GM19372 (cell line): ENCODE measurements around the gene HSPA2.
"Not testable (repeated sequence)": the region's sequence is repeated elsewhere in the genome, so short reads cannot be mapped to it uniquely, and the experiment has no call there.

ENCODE experiments used
- ATAC-seq: cut with Tn5 transposase; IDR thresholded peaks from one replicate; pipeline ENCODE4 v1.9.1; 2021; ENCODE audit warnings: mild to moderate bottlenecking, low read depth, moderate library complexity; ENCODE audit not compliant: unreplicated experiment

Gene HSPA2

DNA sequence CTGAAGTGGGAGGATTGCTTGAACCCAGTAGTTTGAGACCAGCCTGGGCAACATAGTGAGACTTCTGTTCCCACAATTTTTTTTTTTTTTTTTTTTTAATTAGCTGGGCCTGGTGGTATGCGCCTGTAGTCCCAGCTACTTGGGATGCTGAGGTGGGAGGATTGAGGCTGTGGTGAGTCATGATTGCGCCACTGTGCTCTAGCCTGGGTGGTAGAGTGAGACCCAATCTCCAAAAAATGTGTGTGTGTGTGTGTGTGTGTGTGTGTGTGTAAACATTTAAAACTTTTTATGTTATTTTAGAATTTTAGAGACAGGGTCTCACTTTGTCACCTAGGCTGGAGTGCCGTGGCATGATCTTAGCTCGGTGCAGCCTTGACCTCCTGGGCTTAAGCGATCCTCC, 16.0 kb downstream of the HSPA2 start:
- no peak for ATAC-seq

- ATAC-seq, result not testable (repeated sequence)
These were observed 17.7 kb downstream of the HSPA2 start for GRCh38 chr14:64558216-64558615.

GRCh38 chr14:64561631-64562030, 21.1 kb downstream of the HSPA2 start:
- ATAC-seq, result no peak

GRCh38 chr14:64562436-64562835, 21.9 kb downstream of the HSPA2 start:
- no peak for ATAC-seq

DNA sequence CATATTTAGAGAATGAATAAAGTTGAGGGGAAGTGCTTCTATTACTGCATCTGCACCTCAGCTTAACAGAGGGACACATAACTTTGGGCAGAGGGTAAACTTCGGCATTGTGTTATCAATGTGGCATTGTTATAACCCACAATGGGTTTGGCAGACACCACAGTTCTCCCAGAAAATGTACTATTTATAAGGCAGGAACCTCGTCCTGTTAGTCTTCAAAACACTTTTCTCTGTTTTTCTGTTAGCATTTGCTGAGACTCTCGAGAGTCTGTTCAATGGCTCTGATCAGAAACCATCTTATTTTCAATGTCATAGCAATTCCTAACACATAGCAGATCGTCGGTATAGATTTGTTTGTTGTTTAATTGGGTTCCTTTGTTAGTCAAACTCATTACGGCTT, 23.2 kb downstream of the HSPA2 start:
- no peak for ATAC-seq

DNA sequence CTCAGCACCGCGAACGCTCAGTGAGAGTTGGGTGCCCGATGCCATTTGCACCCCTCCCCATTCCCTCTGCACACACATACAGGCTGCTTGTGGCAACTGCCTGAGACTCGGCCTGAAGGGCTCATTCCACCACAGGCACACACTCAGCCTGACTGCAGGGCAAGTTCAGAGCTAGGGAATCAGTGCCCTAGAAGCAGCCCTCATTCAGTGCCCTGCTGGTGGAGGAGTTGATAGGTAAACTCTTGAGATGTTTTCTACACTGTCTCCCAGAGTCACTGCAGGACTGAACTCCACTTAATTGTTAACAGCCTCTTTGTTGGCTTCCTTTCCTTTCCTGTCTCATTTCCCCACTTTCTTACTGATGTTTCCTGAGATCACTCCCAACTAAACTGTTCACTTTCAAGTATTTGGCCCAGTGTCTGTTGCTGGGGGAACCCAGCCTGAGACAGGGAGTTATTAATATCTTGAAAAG, 26.1 kb downstream of the HSPA2 start:
- ATAC-seq, result no peak

- ATAC-seq, result no peak
These were observed 28.6 kb downstream of the HSPA2 start for GRCh38 chr14:64569138-64569631.

GRCh38 chr14:64569646-64570045, 29.1 kb downstream of the HSPA2 start:
- not testable (repeated sequence) for ATAC-seq

DNA sequence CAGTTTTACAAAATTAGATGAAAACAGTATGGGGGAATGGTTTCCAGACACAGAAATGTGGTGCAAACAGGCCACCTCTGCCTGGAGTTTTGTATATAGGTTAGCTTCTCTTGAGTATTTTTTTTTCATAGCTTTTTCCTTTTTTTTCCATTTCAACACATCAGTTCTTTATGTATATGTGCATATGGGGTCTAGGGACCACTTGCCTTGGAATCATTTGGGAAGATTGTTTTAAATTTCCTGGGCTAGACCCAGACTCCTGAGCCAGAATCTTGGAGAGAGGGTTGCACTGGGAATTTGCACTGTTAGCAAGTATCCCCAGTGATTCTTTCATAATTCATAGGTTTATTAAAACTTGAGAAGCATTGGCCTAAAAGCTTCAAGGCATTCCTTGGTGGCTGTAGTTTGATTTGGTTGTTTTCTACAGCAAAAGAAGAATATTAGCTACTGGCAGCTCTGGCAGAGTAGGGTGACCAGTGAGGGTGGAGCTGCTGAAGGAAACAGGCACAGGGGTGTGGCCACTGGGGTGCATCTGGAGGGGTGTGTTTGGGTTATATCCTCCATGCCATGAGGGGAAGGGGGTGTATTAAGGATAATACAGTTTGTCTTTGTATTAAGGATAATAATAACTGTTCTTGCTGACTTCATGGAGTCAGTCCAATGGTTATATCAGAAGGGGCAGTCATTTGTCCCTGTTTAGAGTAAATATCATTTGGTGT, 32.0 kb downstream of the HSPA2 start:
- ATAC-seq, result no peak

- no peak for ATAC-seq
These were observed 32.6 kb downstream of the HSPA2 start for GRCh38 chr14:64573109-64573508.

- no peak for ATAC-seq
These were observed 34.0 kb downstream of the HSPA2 start for GRCh38 chr14:64574371-64575107.

DNA sequence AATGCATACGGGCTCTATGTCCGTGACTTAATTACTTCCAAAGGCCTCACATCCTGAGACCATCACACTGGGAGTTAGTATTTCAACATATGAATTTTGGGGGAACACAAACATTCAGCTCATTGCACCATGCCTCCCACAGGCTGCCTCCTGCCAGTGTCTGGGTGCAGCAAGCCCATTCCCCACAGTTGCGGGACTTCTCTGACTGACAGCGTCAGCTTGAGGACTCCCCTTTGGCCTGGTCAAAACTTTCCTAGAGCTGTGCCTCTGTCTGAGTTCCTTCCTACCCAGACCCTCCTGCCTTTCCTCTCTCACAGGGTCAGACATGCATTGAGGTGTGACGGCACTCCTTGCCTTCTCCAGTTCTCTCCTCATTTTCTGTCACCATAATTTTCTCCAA, 36.7 kb downstream of the HSPA2 start:
- ATAC-seq, result no peak

DNA sequence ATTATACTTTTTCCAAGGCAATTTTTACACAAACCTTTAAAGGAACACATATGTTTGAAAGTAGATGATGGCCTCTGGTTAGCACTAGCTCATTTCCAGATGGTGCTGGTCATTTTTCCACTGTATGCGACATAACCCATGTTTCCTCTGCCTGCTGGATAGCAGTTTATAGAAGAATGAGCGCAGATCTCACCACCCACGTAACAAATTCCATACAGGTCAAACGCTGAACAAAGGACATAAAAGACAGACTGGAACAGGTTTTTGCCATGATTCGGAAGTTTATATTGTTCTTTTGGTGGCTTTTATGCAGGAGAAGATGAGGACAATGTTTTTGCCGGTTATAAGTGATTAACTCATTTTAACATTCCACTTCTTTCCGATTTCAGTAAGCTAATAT, 39.9 kb downstream of the HSPA2 start:
- ATAC-seq, result no peak

DNA sequence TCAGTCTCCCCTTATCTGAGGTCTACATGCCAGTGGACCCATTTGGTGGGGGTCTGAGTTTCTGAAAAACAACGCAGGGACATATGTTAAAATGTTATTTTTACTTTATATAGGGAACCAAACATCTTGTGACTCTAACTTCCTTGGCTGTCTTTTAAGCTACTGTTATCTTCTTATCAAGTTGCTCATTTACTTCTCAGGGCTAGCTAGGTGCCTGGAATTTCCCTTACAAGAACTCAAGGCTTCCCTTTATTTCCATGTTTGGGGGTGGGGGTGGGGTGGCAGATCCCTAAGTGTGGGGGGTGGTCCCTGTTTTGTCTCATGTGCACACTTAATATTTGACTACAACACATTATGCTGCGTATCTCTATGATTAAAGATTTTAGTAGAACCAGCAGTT, 40.8 kb downstream of the HSPA2 start:
- no peak for ATAC-seq

DNA sequence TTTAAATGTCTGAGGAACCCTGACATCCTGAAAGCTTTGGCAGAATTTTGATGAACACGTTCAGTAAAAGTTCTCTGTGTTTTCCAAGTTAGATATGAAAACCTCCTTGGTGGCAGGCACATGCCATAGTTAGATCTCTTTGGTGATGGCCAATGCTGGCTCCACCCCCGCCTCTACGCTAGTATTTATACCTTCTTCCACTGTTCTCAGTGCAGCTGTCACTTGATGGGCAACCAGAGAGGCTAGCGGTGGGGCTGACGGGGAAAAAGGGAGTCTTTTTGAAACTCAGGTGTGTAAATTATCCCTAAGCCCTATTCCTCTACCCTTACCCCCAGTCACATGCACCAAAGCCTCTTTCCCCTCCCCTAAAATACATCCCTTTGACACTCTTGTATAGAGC, 41.3 kb downstream of the HSPA2 start:
- no peak for ATAC-seq

DNA sequence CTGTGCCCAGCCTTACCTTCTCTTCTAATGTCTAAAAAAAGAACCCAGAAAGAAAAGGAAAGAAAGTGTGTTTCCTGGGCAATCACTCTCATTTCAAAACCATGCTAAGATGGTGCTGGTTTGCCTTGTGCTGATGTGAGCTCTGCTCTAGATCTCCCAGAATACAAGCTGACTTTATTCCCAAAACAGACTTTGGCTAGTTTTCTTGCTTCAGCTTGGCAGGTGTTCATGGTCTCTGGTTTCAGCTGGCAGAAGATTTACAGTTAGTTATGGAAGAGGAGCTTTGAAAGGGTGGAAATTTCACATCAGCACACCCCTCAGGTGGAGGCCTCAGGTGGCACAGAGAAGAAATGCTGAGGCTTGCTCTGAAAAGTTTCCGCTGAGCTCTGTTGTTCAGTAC, 43.6 kb downstream of the HSPA2 start:
- ATAC-seq, result no peak

- no peak for ATAC-seq
These were observed 51.3 kb downstream of the HSPA2 start for GRCh38 chr14:64591809-64592208.
